ENCODE results near the gene ZNF653. TPM values are rescaled to one million over a fixed set of nuclear protein-coding genes. Genes with fewer than 3 reads are reported as not detected.

Gene ZNF653
- total and polyA plus RNA-seq, 2 of the 8 experiments (the other 6 are each of a cell fraction or from before 2014, with no cell fraction given), result 7.0 to 7.9 TPM

GRCh38 chr19:11457115-11457514, 48.5 kb downstream of the ZNF653 start (continued):
- TF ChIP-seq CHD7 (IDR thresholded peaks at IDR 0.05; ENCODE audit: insufficient replicate concordance, low read length), result no peak
- TF ChIP-seq CTBP2 (IDR thresholded peaks at IDR 0.05; ENCODE audit: borderline replicate concordance, insufficient read depth, insufficient read length, low read length), result no peak
- TF ChIP-seq POU5F1 (IDR thresholded peaks at IDR 0.05; ENCODE audit: low read depth, low read length), result no peak
